ENCODE measurements around the gene NR2F1-AS1. TPM values are rescaled to one million over a fixed set of nuclear protein-coding genes. Genes with fewer than 3 reads are reported as not detected.

The NR2F1-AS1 gene
- total and polyA plus RNA-seq, 2 experiments from 2014 or later = 0.45 to 0.49 TPM

DNA sequence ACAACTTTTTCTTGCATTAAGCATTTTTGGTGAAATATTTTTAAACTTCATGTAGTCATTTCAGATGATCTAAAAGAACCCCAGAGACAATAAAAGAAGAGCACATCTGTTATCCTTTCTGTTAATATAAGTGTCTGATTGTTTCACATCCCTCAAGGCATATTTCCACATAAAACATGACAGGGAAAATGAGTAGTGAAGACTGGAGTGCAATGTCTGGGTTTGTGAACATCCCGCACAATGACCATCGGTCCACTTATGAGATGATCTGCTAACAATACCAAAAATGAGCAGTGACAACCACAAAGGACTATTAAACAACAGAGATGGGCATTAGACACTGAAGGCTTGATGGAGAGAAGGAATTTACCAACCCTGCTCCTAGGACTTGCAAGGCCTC is 209.1 kb downstream of the NR2F1-AS1 start:
- TF ChIP-seq CTCF (IDR thresholded peaks at IDR 0.05; ENCODE audit: low read depth, low read length) = no peak

DNA sequence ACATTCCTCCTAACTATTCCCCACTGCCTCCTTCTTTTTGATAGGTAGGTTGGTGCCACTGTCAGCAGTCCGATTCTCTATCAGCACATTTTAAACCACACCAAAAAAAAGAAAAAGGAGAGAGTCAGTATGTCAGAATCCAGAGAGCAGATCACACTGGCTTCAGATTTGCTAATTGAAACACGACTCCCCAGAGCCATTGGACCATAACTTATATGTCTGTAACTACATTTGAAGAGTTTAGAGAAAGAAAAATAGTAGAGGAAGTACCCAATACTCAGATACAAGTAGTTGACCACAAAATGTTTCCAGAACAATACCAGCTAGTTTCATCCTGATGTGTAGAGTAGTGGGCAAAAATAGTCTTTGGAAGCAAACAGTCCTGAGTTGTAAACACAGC is 216.6 kb downstream of the NR2F1-AS1 start:
- no peak for DNase-seq (ENCODE audit: low read depth in 1 of 2, low spot score in 1 of 2)
- no peak for TF ChIP-seq CTCF (IDR thresholded peaks at IDR 0.05; ENCODE audit: low read depth, low read length)
- H3K27ac ChIP-seq = no peak overlapping the region
- no peak overlapping the region for H3K4me3 ChIP-seq
- peaks cover 3% of the 10 kb centered on the region for H3K27me3 ChIP-seq
- H3K9me3 ChIP-seq (ENCODE audit: low read depth) = no peaks in the 10 kb centered on the region
- no peaks in the 10 kb centered on the region for H3K36me3 ChIP-seq
- H3K4me1 ChIP-seq (ENCODE audit: low read depth) = no peaks in the 10 kb centered on the region

More for the DNA sequence above, 209.1 kb downstream of the NR2F1-AS1 start:
- Histone ChIP-seq H3K36me3 (no peaks in the 10 kb centered on the region), H3K9me3 (ENCODE audit: low read depth) (no peaks in the 10 kb centered on the region), H3K4me3 (no peak overlapping the region), H3K27ac (no peak overlapping the region), H3K27me3 (no peaks in the 10 kb centered on the region), H3K4me1 (ENCODE audit: low read depth) (no peaks in the 10 kb centered on the region)
- DNase-seq (ENCODE audit: low read depth in 1 of 2, low spot score in 1 of 2) = no peak

GRCh38 chr5:93360436-93361088 is 220.5 kb downstream of the NR2F1-AS1 start:
- H3K27me3 ChIP-seq = peaks cover 8% of the 10 kb centered on the region
- peak in 1 of 2 donors; percentile 19 for DNase-seq (ENCODE audit: low read depth in 1 of 2, low spot score in 1 of 2)
- no peaks in the 10 kb centered on the region for H3K9me3 ChIP-seq (ENCODE audit: low read depth)
- H3K27ac ChIP-seq = no peak overlapping the region
- no peaks in the 10 kb centered on the region for H3K36me3 ChIP-seq
- no peaks in the 10 kb centered on the region for H3K4me1 ChIP-seq (ENCODE audit: low read depth)
- H3K4me3 ChIP-seq = no peak overlapping the region
- no peak for TF ChIP-seq CTCF (IDR thresholded peaks at IDR 0.05; ENCODE audit: low read depth, low read length)

DNA sequence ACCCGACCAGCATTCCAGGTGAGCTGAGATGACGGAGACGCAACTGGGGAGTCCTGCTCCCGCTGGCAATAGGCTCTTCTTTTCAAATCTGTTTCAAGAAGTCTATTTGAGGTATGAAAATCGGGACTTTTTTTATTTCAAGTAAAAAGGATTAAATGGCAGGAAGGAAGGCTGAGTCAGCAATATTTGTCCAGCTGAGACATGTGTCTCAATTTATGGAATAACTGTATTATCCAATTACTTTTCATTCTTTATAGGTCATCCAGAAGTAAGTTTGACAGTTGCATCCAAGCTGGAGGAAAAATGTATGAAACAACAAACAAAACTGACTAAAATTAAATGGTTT is 221.1 kb downstream of the NR2F1-AS1 start:
- TF ChIP-seq CTCF (IDR thresholded peaks at IDR 0.05; ENCODE audit: low read depth, low read length) = no peak
- H3K27ac ChIP-seq = no peak overlapping the region
- no peaks in the 10 kb centered on the region for H3K9me3 ChIP-seq (ENCODE audit: low read depth)
- no peaks in the 10 kb centered on the region for H3K4me1 ChIP-seq (ENCODE audit: low read depth)
- no peak overlapping the region for H3K4me3 ChIP-seq
- peaks cover 8% of the 10 kb centered on the region for H3K27me3 ChIP-seq
- no peaks in the 10 kb centered on the region for H3K36me3 ChIP-seq
- DNase-seq (ENCODE audit: low read depth in 1 of 2, low spot score in 1 of 2) = no peak

Other genes starting within 250 kb of the NR2F1-AS1 start
- gene NR2F1, start 2.0 kb upstream of the NR2F1-AS1 start, total RNA-seq = 1.3 and 1.5 TPM in 2 replicates
- 0.13 and 0.32 TPM in 2 replicates for gene NR2F1, start 2.0 kb upstream of the NR2F1-AS1 start, polyA plus RNA-seq
- 0.35 and 1.1 TPM in 2 replicates for gene POU5F2, start 160.4 kb upstream of the NR2F1-AS1 start, total RNA-seq
- 0.31 and 0.64 TPM in 2 replicates for gene POU5F2, start 160.4 kb upstream of the NR2F1-AS1 start, polyA plus RNA-seq

Data from cardiac muscle cell (in vitro differentiated cells and primary cell).